ENCODE measurements around the gene INTS15. TPM values are rescaled to one million over a fixed set of nuclear protein-coding genes. Genes with fewer than 3 reads are reported as not detected.

INTS15 gene
- total and polyA plus RNA-seq, 2 experiments from 2014 or later = 7.0 to 27.0 TPM

- Mint-ChIP-seq H3K4me3 (peak overlapping the region; percentile 7; the same call in 1 of the 3 replicates), H3K36me3 (ENCODE audit: low read depth) (peaks cover 9% of the 10 kb centered on the region), H3K27me3 (ENCODE audit: insufficient read depth, low read depth, poor library complexity) (peaks cover 27% of the 10 kb centered on the region), H3K9me3 (no peaks in the 10 kb centered on the region), H3K27ac (peak overlapping the region; percentile 70), H3K4me1 (peaks cover 18% of the 10 kb centered on the region; the same call in 2 of the 3 replicates)
- no peaks in the 10 kb centered on the region for H3K27me3 ChIP-seq (ENCODE audit: insufficient read depth)
- no peak overlapping the region for H3K4me3 ChIP-seq
- no peak for TF ChIP-seq ETS1 (IDR thresholded peaks at IDR 0.05)
- no peak for TF ChIP-seq NANOG (IDR thresholded peaks at IDR 0.05; ENCODE audit: borderline replicate concordance)
- TF ChIP-seq STAT1 (IDR thresholded peaks at IDR 0.05; ENCODE audit: unreplicated experiment) = no peak
- TF ChIP-seq POLR2AphosphoS5 (IDR thresholded peaks at IDR 0.05; ENCODE audit: low read depth) = no peak
- TF ChIP-seq EZH2phosphoT487 (IDR thresholded peaks at IDR 0.05; ENCODE audit: unreplicated experiment) = no peak
- TF ChIP-seq ZNF462 (CRISPR knock-in tag; IDR thresholded peaks at IDR 0.05) = no peak
- no peak for TF ChIP-seq CTCF (conservative IDR thresholded peaks at IDR 0.05; ENCODE audit: low read depth in 2 of 2)
- no peak for TF ChIP-seq REST (IDR thresholded peaks at IDR 0.05; ENCODE audit: unreplicated experiment)
- TF ChIP-seq ZNF114 (CRISPR knock-in tag; IDR thresholded peaks at IDR 0.05) = no peak
- TF ChIP-seq JUNB (IDR thresholded peaks at IDR 0.05; ENCODE audit: unreplicated experiment) = no peak
- H3K4me1 ChIP-seq (ENCODE audit: insufficient read depth) = no peaks in the 10 kb centered on the region; the same call in 1 of the 2 replicates
- H3K36me3 ChIP-seq (ENCODE audit: insufficient read depth) = no peaks in the 10 kb centered on the region
- H2AFZ ChIP-seq = no peak overlapping the region
- no peaks in the 10 kb centered on the region for H3K79me2 ChIP-seq (replicated peaks; ENCODE audit: insufficient read depth)
- no peaks in the 10 kb centered on the region; the same call in 1 of the 2 replicates for H4K20me1 ChIP-seq (replicated peaks; ENCODE audit: insufficient read depth)
- ATAC-seq (peak; percentile 84), DNase-seq (ENCODE audit: low spot score) (peak; percentile 88)
- H3F3A ChIP-seq (replicated peaks; ENCODE audit: low read depth) = no peaks in the 10 kb centered on the region
- H3K27ac ChIP-seq (ENCODE audit: low read depth) = no peak overlapping the region
- H3K9me2 ChIP-seq (ENCODE audit: insufficient read depth) = no peaks in the 10 kb centered on the region
- H3K4me2 ChIP-seq = no peak overlapping the region
Measured at GRCh38 chr7:6640246-6640721, 50.5 kb downstream of the INTS15 start.

All from GM23338 (cell line).